H9 (cell line): ENCODE measurements around the gene TAF9. TPM values are rescaled to one million over a fixed set of nuclear protein-coding genes. Genes with fewer than 3 reads are reported as not detected.
"Not testable (repeated sequence)": the region's sequence is repeated elsewhere in the genome, so short reads cannot be mapped to it uniquely, and the experiment has no call there.

Experiments used
- DNase-seq: peaks from one replicate; pipeline ENCODE4 v3.0.0-alpha.2; 2017
- H2AFZ ChIP-seq: one replicate; pipeline ENCODE4 v1.6.1; 2013; ENCODE audit warnings: mild to moderate bottlenecking, low read length, control low read depth, moderate library complexity
- H2AK5ac ChIP-seq: 2 replicates; pipeline ENCODE4 v1.6.1; 2013; ENCODE audit warnings: low read length, control low read depth, mixed read lengths; ENCODE audit not compliant: insufficient read length
- H2BK120ac ChIP-seq: one replicate; pipeline ENCODE4 v1.6.1; 2013; ENCODE audit warnings: low read depth, mild to moderate bottlenecking, low read length, control low read depth, inconsistent platforms; ENCODE audit not compliant: poor library complexity, severe bottlenecking
- H2BK12ac ChIP-seq: 2 replicates; pipeline ENCODE4 v1.6.1; 2013; ENCODE audit warnings: low read length, control low read depth, mixed read lengths, low read depth; ENCODE audit not compliant: insufficient read length
- H2BK15ac ChIP-seq: 2 replicates; pipeline ENCODE4 v1.6.1; 2013; ENCODE audit warnings: low read depth, low read length, control low read depth
- H2BK20ac ChIP-seq: one replicate; pipeline ENCODE4 v1.6.1; 2013; ENCODE audit warnings: low read depth, mild to moderate bottlenecking, low read length, control low read depth, inconsistent platforms; ENCODE audit not compliant: poor library complexity, severe bottlenecking
- H2BK5ac ChIP-seq: 2 replicates; pipeline ENCODE4 v1.6.1; 2013; ENCODE audit warnings: low read length, control low read depth, mixed read lengths; ENCODE audit not compliant: insufficient read length
- H3K14ac ChIP-seq: 2 replicates; pipeline ENCODE4 v1.6.1; 2013; ENCODE audit warnings: low read length, control low read depth; ENCODE audit not compliant: insufficient read depth
- H3K18ac ChIP-seq: 2 replicates; pipeline ENCODE4 v1.6.1; 2013; ENCODE audit warnings: low read depth, mild to moderate bottlenecking, mixed read lengths, low read length, control low read depth; ENCODE audit not compliant: insufficient read length
- H3K23ac ChIP-seq: 2 replicates; pipeline ENCODE4 v1.6.1; 2013; ENCODE audit warnings: low read length, control low read depth, mixed read lengths, low read depth; ENCODE audit not compliant: insufficient read length
- H3K23me2 ChIP-seq: 2 replicates; pipeline ENCODE4 v1.6.1; 2013; ENCODE audit warnings: low read depth, mild to moderate bottlenecking, mixed read lengths, low read length, control low read depth; ENCODE audit not compliant: insufficient read length, poor library complexity, severe bottlenecking
- H3K27ac ChIP-seq: 2 replicates; pipeline ENCODE4 v1.5.1; 2013; ENCODE audit warnings: low read length, control low read depth, mixed read lengths, low read depth; ENCODE audit not compliant: insufficient read length
- H3K27me3 ChIP-seq: 2 replicates; pipeline ENCODE4 v1.6.1; 2013; ENCODE audit warnings: low read length, control low read depth, inconsistent platforms; ENCODE audit not compliant: insufficient read depth
- H3K4ac ChIP-seq: 2 replicates; pipeline ENCODE4 v1.6.1; 2013; ENCODE audit warnings: low read depth, mild to moderate bottlenecking, control low read depth, inconsistent platforms, low read length, moderate library complexity
- H3K4me1 ChIP-seq: 2 replicates; pipeline ENCODE4 v1.6.1; 2013; ENCODE audit warnings: low read length, control low read depth, inconsistent platforms; ENCODE audit not compliant: insufficient read depth
- H3K4me2 ChIP-seq: 2 replicates; pipeline ENCODE4 v1.6.1; 2013; ENCODE audit warnings: low read length, control low read depth, mixed read lengths; ENCODE audit not compliant: insufficient read length, insufficient read depth
- H3K56ac ChIP-seq: 2 replicates; pipeline ENCODE4 v1.6.1; 2013; ENCODE audit warnings: low read depth, mild to moderate bottlenecking, mixed read lengths, low read length, control low read depth; ENCODE audit not compliant: insufficient read length
- H3K79me1 ChIP-seq: 2 replicates; pipeline ENCODE4 v1.6.1; 2013; ENCODE audit warnings: low read depth, mild to moderate bottlenecking, moderate library complexity, low read length, control low read depth, inconsistent platforms; ENCODE audit not compliant: insufficient read depth, poor library complexity, severe bottlenecking
- H3K79me2 ChIP-seq: 2 replicates; pipeline ENCODE4 v1.6.1; 2013; ENCODE audit warnings: low read length, control low read depth, inconsistent platforms; ENCODE audit not compliant: insufficient read depth
- H3K9ac ChIP-seq: 2 replicates; pipeline ENCODE4 v1.6.1; 2013; ENCODE audit warnings: low read length, control low read depth, mixed read lengths; ENCODE audit not compliant: insufficient read length; ENCODE audit errors: extremely low read depth
- H3K9me3 ChIP-seq: one replicate; pipeline ENCODE4 v1.6.1; 2013; ENCODE audit warnings: low read depth, low read length, inconsistent platforms; ENCODE audit not compliant: control insufficient read depth
- H3T11ph ChIP-seq: one replicate; pipeline ENCODE4 v1.6.1; 2013; ENCODE audit warnings: mild to moderate bottlenecking, low read length, control low read depth, inconsistent platforms
- H4K20me1 ChIP-seq: one replicate; pipeline ENCODE4 v1.6.1; 2013; ENCODE audit not compliant: control insufficient read depth, insufficient read length, insufficient read depth
- H4K5ac ChIP-seq: 2 replicates; pipeline ENCODE4 v1.6.1; 2013; ENCODE audit warnings: low read depth, mild to moderate bottlenecking, mixed read lengths, low read length, control low read depth; ENCODE audit not compliant: insufficient read length
- H4K8ac ChIP-seq: replicated peaks from 2 replicates; pipeline ENCODE4 v1.6.1; 2013; ENCODE audit warnings: low read length, control low read depth, mixed read lengths, low read depth; ENCODE audit not compliant: insufficient read length
- H4K91ac ChIP-seq: 2 replicates; pipeline ENCODE4 v1.6.1; 2013; ENCODE audit warnings: low read depth, mild to moderate bottlenecking, moderate library complexity, mixed read lengths, low read length, control low read depth; ENCODE audit not compliant: insufficient read length
- H3K27ac Mint-ChIP-seq, 3 experiments: 2 replicates in 2 of 3; 3 replicates in 1 of 3; pipeline ENCODE4 v1.8.0; 2020 to 2021; ENCODE audit warnings: mixed read lengths in 3 of 3, mild to moderate bottlenecking in 1 of 3, moderate library complexity in 1 of 3
- H3K27me3 Mint-ChIP-seq: 2 replicates; pipeline ENCODE4 v1.8.0; 2021; ENCODE audit warnings: low read depth, mild to moderate bottlenecking, moderate library complexity, mixed read lengths
- H3K36me3 Mint-ChIP-seq, 3 experiments: 2 replicates in 2 of 3; 3 replicates in 1 of 3; pipeline ENCODE4 v1.8.0; 2020 to 2021; ENCODE audit warnings: low read depth in 3 of 3, mixed read lengths in 3 of 3; ENCODE audit not compliant: insufficient read depth in 1 of 3
- H3K4me1 Mint-ChIP-seq, 2 experiments: 2 replicates each; pipeline ENCODE4 v1.8.0; 2020; ENCODE audit warnings: mixed read lengths in 2 of 2
- H3K4me3 Mint-ChIP-seq, 2 experiments: 2 replicates in 1 of 2; 3 replicates in 1 of 2; pipeline ENCODE4 v1.8.0; 2020 to 2021; ENCODE audit warnings: mild to moderate bottlenecking in 2 of 2, mixed read lengths in 2 of 2, moderate library complexity in 1 of 2
- H3K9me3 Mint-ChIP-seq, 2 experiments: 2 replicates in 1 of 2; 3 replicates in 1 of 2; pipeline ENCODE4 v1.8.0; 2020; ENCODE audit warnings: mild to moderate bottlenecking in 2 of 2, mixed read lengths in 2 of 2, moderate library complexity in 1 of 2
- CTCF ChIP-seq: fragments of 200-600 bp; sonication (generic); conservative IDR thresholded peaks from 3 replicates; pipeline ENCODE4 v1.8.0; 2021; ENCODE audit warnings: antibody characterized with exemption, mild to moderate bottlenecking
- WGBS: extraction: QIAGEN DNeasy Blood & Tissue Kit; methylation state at CpG from one replicate; pipeline ENCODE4 v1.1.7; 2013; ENCODE audit warnings: missing lambda C conversion rate, low lambda C conversion rate, mixed read lengths; ENCODE audit not compliant: insufficient read length; ENCODE audit errors: extremely low coverage; 5-methylcytosine and 5-hydroxymethylcytosine counted together
- total RNA-seq: library from RNA; stranded (reverse); gene quantifications from 2 replicates; pipeline ENCODE4 v1.2.1, GENCODE V29; 2021

Gene TAF9
- total RNA-seq, 1 experiment from 2014 or later, result 85.0 TPM

- Histone ChIP-seq H2BK15ac (no peak overlapping the region), H3K9ac (no peak overlapping the region), H2BK120ac (no peak overlapping the region), H2BK12ac (no peak overlapping the region), H3K56ac (no peak overlapping the region), H4K8ac (no peak overlapping the region), H4K91ac (no peak overlapping the region), H2AK5ac (no peak overlapping the region), H3K23ac (no peak overlapping the region), H3K14ac (no peak overlapping the region), H3K23me2 (peaks cover 6% of the 10 kb centered on the region), H2BK20ac (no peak overlapping the region), H4K20me1 (no peaks in the 10 kb centered on the region), H3K79me1 (no peaks in the 10 kb centered on the region), H3T11ph (no peak overlapping the region), H3K4me1 (no peaks in the 10 kb centered on the region), H4K5ac (no peak overlapping the region), H3K18ac (no peak overlapping the region), H3K4ac (no peak overlapping the region), H2BK5ac (no peak overlapping the region), H2AFZ (no peak overlapping the region), H3K4me2 (no peak overlapping the region), H3K27ac (no peak overlapping the region), H3K9me3 (no peaks in the 10 kb centered on the region), H3K27me3 (0 out of 2 replicates have a peak, but pooled peaks cover 2% of the 10 kb centered on the region), H3K79me2 (no peaks in the 10 kb centered on the region)
- peaks cover 6 to 8% of the 10 kb centered on the region in 2 experiments for H3K4me1 Mint-ChIP-seq
- H3K27ac Mint-ChIP-seq, result no peak overlapping the region
- peak; percentile 87 for DNase-seq
- no CpG with 5 or more reads among the region's 18 CpGs for WGBS
- TF ChIP-seq CTCF, result peak; percentile 85
- no peaks in the 10 kb centered on the region for H3K9me3 Mint-ChIP-seq
- peaks cover 11% of the 10 kb centered on the region for H3K27me3 Mint-ChIP-seq
- no peaks in the 10 kb centered on the region for H3K36me3 Mint-ChIP-seq
- H3K4me3 Mint-ChIP-seq, result no peak overlapping the region
Measured at GRCh38 chr5:69334793-69335268, 34.5 kb downstream of the TAF9 start.

GRCh38 chr5:69333668-69334315 is 35.5 kb downstream of the TAF9 start:
- not testable (repeated sequence) for H2BK5ac ChIP-seq, H3K4me1 Mint-ChIP-seq, H4K8ac ChIP-seq, H4K20me1 ChIP-seq, H3K4me3 Mint-ChIP-seq, H3K23ac ChIP-seq, H3K4ac ChIP-seq, H3K4me2 ChIP-seq, H4K5ac ChIP-seq, H3K79me2 ChIP-seq, DNase-seq, H3K56ac ChIP-seq, H3K27ac Mint-ChIP-seq, H2AFZ ChIP-seq, H2BK120ac ChIP-seq, H3K4me1 ChIP-seq, H3T11ph ChIP-seq, H3K36me3 Mint-ChIP-seq, H3K14ac ChIP-seq, H3K9ac ChIP-seq, H2BK20ac ChIP-seq, H3K27me3 ChIP-seq, H2AK5ac ChIP-seq, H3K9me3 Mint-ChIP-seq, H3K18ac ChIP-seq, H4K91ac ChIP-seq, H3K23me2 ChIP-seq, H2BK15ac ChIP-seq, H3K9me3 ChIP-seq, H3K27ac ChIP-seq, H3K79me1 ChIP-seq, H2BK12ac ChIP-seq
- peaks cover 11% of the 10 kb centered on the region for H3K27me3 Mint-ChIP-seq
- WGBS, result no CpG with 5 or more reads among the region's 25 CpGs
